HCT116 (cell line): Measurements from ENCODE around the gene FOXO6.

ENCODE experiments used
- EZH2 ChIP-seq: fragments of 200-600 bp; sonication (generic); IDR thresholded peaks from 2 replicates; pipeline ENCODE4 v1.6.1; 2017; ENCODE audit warnings: antibody characterized with exemption, mixed run types
- EZH2phosphoT487 ChIP-seq: fragments of 200-600 bp; IDR thresholded peaks from 2 replicates; pipeline ENCODE4 v1.6.1; 2018; ENCODE audit warnings: antibody characterized with exemption, borderline replicate concordance
- ZFX ChIP-seq: fragments of 450-650 bp; IDR thresholded peaks from 2 replicates; pipeline ENCODE4 v1.6.1; 2017
- ZNF274 ChIP-seq: fragments of 200-500 bp; sonication (Bioruptor generic); IDR thresholded peaks from 2 replicates; pipeline ENCODE4 v1.6.1; 2014; ENCODE audit warnings: mild to moderate bottlenecking, low read depth, low read length, inconsistent platforms
- TF ChIP-seq, protein P1 (sequence below), 3 experiments: fragments of 200-600 bp in 1 of 3; sonication (generic) in 1 of 3; IDR thresholded peaks in 2 of 3; conservative IDR thresholded peaks in 1 of 3; 2 replicates each; pipeline ENCODE4 v1.5.1; 2012 to 2017; ENCODE audit warnings: low read depth in 2 of 3, low read length in 2 of 3, antibody characterized with exemption in 1 of 3, borderline replicate concordance in 1 of 3, control low read depth in 1 of 3, mild to moderate bottlenecking in 1 of 3, mixed read lengths in 1 of 3, mixed run types in 1 of 3, moderate library complexity in 1 of 3; ENCODE audit not compliant: insufficient read depth in 1 of 3
- TF ChIP-seq, protein P2 (sequence below): IDR thresholded peaks from 2 replicates; pipeline ENCODE4 v1.6.1; 2012; ENCODE audit warnings: low read depth

GRCh38 chr1:41411229-41411628, 50.0 kb downstream of the FOXO6 start:
- no peak for TF ChIP-seq ZNF274
- TF ChIP-seq EZH2: no peak
- TF ChIP-seq, protein P1, sequence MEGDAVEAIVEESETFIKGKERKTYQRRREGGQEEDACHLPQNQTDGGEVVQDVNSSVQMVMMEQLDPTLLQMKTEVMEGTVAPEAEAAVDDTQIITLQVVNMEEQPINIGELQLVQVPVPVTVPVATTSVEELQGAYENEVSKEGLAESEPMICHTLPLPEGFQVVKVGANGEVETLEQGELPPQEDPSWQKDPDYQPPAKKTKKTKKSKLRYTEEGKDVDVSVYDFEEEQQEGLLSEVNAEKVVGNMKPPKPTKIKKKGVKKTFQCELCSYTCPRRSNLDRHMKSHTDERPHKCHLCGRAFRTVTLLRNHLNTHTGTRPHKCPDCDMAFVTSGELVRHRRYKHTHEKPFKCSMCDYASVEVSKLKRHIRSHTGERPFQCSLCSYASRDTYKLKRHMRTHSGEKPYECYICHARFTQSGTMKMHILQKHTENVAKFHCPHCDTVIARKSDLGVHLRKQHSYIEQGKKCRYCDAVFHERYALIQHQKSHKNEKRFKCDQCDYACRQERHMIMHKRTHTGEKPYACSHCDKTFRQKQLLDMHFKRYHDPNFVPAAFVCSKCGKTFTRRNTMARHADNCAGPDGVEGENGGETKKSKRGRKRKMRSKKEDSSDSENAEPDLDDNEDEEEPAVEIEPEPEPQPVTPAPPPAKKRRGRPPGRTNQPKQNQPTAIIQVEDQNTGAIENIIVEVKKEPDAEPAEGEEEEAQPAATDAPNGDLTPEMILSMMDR (IDR thresholded peaks at IDR 0.05 in 2 of 3, conservative IDR thresholded peaks at IDR 0.05 in 1 of 3; ENCODE audit: borderline replicate concordance in 1 of 3, insufficient read depth in 1 of 3, low read depth in 2 of 3, low read length in 2 of 3): no peak
- no peak for TF ChIP-seq ZFX
- TF ChIP-seq, protein P2, sequence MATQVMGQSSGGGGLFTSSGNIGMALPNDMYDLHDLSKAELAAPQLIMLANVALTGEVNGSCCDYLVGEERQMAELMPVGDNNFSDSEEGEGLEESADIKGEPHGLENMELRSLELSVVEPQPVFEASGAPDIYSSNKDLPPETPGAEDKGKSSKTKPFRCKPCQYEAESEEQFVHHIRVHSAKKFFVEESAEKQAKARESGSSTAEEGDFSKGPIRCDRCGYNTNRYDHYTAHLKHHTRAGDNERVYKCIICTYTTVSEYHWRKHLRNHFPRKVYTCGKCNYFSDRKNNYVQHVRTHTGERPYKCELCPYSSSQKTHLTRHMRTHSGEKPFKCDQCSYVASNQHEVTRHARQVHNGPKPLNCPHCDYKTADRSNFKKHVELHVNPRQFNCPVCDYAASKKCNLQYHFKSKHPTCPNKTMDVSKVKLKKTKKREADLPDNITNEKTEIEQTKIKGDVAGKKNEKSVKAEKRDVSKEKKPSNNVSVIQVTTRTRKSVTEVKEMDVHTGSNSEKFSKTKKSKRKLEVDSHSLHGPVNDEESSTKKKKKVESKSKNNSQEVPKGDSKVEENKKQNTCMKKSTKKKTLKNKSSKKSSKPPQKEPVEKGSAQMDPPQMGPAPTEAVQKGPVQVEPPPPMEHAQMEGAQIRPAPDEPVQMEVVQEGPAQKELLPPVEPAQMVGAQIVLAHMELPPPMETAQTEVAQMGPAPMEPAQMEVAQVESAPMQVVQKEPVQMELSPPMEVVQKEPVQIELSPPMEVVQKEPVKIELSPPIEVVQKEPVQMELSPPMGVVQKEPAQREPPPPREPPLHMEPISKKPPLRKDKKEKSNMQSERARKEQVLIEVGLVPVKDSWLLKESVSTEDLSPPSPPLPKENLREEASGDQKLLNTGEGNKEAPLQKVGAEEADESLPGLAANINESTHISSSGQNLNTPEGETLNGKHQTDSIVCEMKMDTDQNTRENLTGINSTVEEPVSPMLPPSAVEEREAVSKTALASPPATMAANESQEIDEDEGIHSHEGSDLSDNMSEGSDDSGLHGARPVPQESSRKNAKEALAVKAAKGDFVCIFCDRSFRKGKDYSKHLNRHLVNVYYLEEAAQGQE: no peak
- TF ChIP-seq EZH2phosphoT487: no peak
